ENCODE results near the gene SPSB1.

The SPSB1 gene

GRCh38 chr1:9292361-9293240 is at the start of gene SPSB1:
Gene SPSB1 (plus strand): TSS chr1:9292894. CDS start chr1:9355892, 62,998 bp downstream.
- Mint-ChIP-seq H3K27ac (ENCODE audit: low read depth) (no peak within 1 kb of the TSS), H3K4me1 (no peaks in the 10 kb centered on the region), H3K4me3 (peak within 1 kb of the TSS; percentile 61), H3K27me3 (no peaks in the 10 kb centered on the region), H3K9me3 (peaks cover 6% of the 10 kb centered on the region), H3K36me3 (ENCODE audit: insufficient read depth) (peaks cover 2% of the 10 kb centered on the region)
- DNase-seq (ENCODE audit: low spot score in 2 of 2): no peak
- peak; percentile 63 for ATAC-seq (replicated peaks; ENCODE audit: extremely low read depth, poor library complexity, severe bottlenecking)

DNA sequence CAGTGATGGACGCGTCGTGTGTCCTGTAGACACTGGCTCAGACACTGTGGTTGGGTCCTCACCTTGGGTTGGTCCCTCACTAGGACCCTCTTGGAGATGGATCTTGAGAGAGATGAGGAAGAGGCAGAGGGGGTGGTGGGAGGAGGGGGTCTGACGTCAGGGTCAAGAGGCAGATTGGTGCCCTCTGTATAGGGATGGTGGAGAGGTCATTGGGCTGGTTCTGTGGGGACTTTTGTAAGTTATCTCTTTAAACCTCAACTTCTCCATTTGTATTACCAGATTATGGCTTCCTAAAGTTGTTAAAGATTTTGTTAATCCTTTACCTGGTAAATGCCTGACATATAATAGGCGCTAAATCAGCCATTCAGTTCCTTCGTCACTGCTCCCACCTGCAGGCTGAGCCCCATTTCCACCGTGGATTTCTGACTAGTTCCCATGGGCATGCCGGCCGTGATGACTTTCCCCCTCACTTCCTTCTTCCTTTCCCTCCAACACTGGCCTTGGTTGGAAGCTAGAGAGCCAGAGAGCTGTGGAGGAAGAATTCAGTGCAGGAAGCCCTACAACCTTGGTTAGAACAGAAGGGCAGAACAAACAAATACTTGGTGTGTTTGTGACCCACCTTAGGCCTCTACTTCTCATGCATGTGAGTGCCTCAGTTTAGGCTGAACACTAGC is 49.5 kb upstream of the SPSB1 start:
- Mint-ChIP-seq H3K27me3 (no peaks in the 10 kb centered on the region), H3K36me3 (ENCODE audit: insufficient read depth) (peaks cover 9% of the 10 kb centered on the region), H3K4me1 (peaks cover 37% of the 10 kb centered on the region), H3K9me3 (no peaks in the 10 kb centered on the region), H3K27ac (ENCODE audit: low read depth) (no peak overlapping the region), H3K4me3 (no peak overlapping the region)
- no peak for DNase-seq (ENCODE audit: low spot score in 2 of 2)
- no peak for ATAC-seq (replicated peaks; ENCODE audit: extremely low read depth, poor library complexity, severe bottlenecking)

- no peak overlapping the region for H3K27ac Mint-ChIP-seq (ENCODE audit: low read depth)
- H3K27me3 Mint-ChIP-seq: no peaks in the 10 kb centered on the region
- no peak for ATAC-seq (replicated peaks; ENCODE audit: extremely low read depth, poor library complexity, severe bottlenecking)
- no peaks in the 10 kb centered on the region for H3K9me3 Mint-ChIP-seq
- H3K4me3 Mint-ChIP-seq: no peak overlapping the region
- peaks cover 10% of the 10 kb centered on the region for H3K36me3 Mint-ChIP-seq (ENCODE audit: insufficient read depth)
- no peak for DNase-seq (ENCODE audit: low spot score in 2 of 2)
- peaks cover 28% of the 10 kb centered on the region for H3K4me1 Mint-ChIP-seq
Observed at GRCh38 chr1:9244501-9245229, 48.0 kb upstream of the SPSB1 start.

- Mint-ChIP-seq H3K4me3 (no peak overlapping the region), H3K36me3 (ENCODE audit: insufficient read depth) (peaks cover 10% of the 10 kb centered on the region)
Observed at GRCh38 chr1:9245230-9245619, 47.5 kb upstream of the SPSB1 start.

DNA sequence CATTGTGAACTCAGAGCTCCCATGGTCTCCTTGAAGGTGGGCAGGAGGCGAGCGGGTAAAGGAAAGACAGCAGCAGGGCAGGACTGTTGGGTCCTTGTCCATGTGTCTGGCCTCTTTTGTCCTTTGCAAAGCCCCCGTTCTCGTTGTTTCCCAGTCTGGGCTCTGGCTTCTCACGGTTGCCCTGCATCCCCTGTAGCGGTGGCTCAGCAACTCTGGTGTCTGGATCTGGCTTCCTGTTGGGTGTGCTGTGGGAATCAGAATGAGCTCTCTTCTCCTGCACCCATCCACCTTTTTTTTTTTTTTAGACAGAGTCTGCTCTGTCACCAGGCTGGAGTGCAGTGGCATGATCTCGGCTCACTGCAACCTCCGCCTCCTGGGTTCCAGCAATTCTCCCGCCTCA is 47.0 kb upstream of the SPSB1 start:
- Mint-ChIP-seq H3K9me3 (no peaks in the 10 kb centered on the region), H3K4me3 (no peak overlapping the region), H3K27ac (ENCODE audit: low read depth) (no peak overlapping the region), H3K4me1 (peaks cover 20% of the 10 kb centered on the region), H3K36me3 (ENCODE audit: insufficient read depth) (peaks cover 10% of the 10 kb centered on the region), H3K27me3 (no peaks in the 10 kb centered on the region)
- DNase-seq (ENCODE audit: low spot score in 2 of 2): no peak
- no peak for ATAC-seq (replicated peaks; ENCODE audit: extremely low read depth, poor library complexity, severe bottlenecking)

More at GRCh38 chr1:9245230-9245619, 47.5 kb upstream of the SPSB1 start:
- no peaks in the 10 kb centered on the region for H3K27me3 Mint-ChIP-seq
- no peak overlapping the region for H3K27ac Mint-ChIP-seq (ENCODE audit: low read depth)
- H3K9me3 Mint-ChIP-seq: no peaks in the 10 kb centered on the region
- no peak for ATAC-seq (replicated peaks; ENCODE audit: extremely low read depth, poor library complexity, severe bottlenecking)
- DNase-seq (ENCODE audit: low spot score in 2 of 2): no peak
- peaks cover 24% of the 10 kb centered on the region for H3K4me1 Mint-ChIP-seq

DNA sequence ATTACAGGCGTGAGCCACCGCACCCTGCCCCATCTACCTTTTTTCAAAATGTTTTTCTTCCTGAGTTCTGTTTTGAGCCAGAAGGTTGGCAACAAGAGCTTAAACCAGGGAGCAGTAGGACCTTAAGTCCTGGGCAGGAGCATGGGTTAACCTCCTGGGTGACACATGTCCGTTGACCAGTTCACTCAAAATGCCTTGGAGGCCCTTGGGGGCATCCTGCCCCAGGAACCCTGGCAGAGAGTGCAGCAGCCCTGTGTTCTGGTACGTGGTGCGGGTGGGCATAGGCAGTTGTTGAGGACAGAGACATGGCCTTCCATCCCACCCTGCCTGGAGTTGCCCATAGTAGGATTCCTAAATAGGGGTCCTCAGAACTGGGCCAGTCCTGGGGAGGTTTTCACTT is 46.5 kb upstream of the SPSB1 start:
- Mint-ChIP-seq H3K27me3 (no peaks in the 10 kb centered on the region), H3K27ac (ENCODE audit: low read depth) (no peak overlapping the region), H3K36me3 (ENCODE audit: insufficient read depth) (peaks cover 10% of the 10 kb centered on the region), H3K4me1 (peaks cover 18% of the 10 kb centered on the region), H3K4me3 (no peak overlapping the region), H3K9me3 (no peaks in the 10 kb centered on the region)
- no peak for DNase-seq (ENCODE audit: low spot score in 2 of 2)
- no peak for ATAC-seq (replicated peaks; ENCODE audit: extremely low read depth, poor library complexity, severe bottlenecking)

DNA sequence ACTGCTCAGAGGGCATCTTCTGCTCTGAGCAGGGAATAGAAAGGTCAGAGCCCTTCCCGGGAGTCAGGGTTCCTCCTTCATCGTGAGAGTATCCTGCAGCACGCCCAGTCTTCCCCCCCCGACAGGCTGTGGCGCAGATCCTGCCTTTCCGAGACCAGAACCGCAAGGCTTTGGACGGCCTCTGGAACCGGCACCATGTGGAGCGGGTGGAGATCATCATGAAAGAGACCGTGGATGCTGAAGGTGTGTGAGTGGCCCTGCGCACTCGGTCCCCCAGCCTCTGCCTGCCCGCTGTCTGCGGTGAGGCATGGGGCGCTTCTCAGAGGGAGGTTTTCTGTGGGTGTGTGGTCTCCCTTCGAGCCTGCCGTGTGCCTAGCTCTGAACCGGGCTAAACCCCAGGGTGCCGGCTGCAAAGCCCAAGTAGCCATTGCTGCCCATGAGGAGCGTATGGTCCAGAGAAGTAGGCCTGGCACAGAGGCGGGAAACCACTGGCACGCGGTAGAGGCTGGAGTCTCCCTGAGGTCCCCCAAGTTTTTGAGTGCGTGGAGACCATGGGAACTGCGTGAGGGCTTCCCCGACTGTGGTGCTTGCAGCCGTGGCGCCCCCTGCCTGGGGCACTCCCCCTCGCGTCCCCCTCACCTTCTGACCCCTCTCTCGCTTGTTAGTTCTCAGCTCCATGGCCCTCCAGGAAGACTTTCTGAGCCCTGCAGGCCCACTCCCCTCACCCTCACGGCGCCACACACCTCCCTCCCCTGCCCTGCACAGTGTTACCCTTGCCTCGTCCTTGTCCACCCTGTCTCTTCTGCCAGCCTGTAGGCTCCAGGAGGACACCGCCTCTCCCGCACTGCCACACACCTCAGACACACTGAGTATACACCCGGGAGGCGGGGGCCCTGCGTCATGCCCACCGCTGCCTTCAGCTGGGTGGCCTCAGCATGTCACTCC is 45.6 kb upstream of the SPSB1 start:
- DNase-seq (ENCODE audit: low spot score in 2 of 2) (no peak), ATAC-seq (replicated peaks; ENCODE audit: extremely low read depth, poor library complexity, severe bottlenecking) (no peak)
- peaks cover 18% of the 10 kb centered on the region for H3K4me1 Mint-ChIP-seq
- H3K36me3 Mint-ChIP-seq (ENCODE audit: insufficient read depth): peaks cover 10% of the 10 kb centered on the region
- H3K27ac Mint-ChIP-seq (ENCODE audit: low read depth): no peak overlapping the region
- no peaks in the 10 kb centered on the region for H3K27me3 Mint-ChIP-seq
- H3K4me3 Mint-ChIP-seq: no peak overlapping the region
- no peaks in the 10 kb centered on the region for H3K9me3 Mint-ChIP-seq

DNA sequence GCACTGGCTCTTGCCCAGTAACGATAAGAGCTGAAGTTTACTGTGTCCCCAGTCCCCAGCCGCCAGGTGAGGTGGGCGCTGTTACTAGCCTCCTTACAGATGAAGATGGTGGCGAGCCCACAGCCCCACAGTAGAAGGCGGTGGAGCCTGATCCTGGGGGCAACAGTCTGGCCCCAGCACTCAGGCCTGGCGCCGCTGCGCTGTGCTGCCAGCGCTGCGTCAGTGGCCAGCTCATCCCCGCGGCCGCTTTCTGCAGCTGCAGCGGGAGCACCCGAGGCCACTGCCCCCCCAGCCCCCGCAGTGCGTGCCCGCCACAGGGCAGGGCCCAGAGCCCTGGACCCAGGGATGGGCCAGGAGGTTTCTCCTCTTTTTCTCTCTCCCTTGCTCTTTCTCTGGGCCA is 44.8 kb upstream of the SPSB1 start:
- Mint-ChIP-seq H3K9me3 (no peaks in the 10 kb centered on the region), H3K36me3 (ENCODE audit: insufficient read depth) (peaks cover 10% of the 10 kb centered on the region), H3K27ac (ENCODE audit: low read depth) (no peak overlapping the region), H3K27me3 (no peaks in the 10 kb centered on the region), H3K4me1 (peaks cover 17% of the 10 kb centered on the region), H3K4me3 (no peak overlapping the region)
- no peak for DNase-seq (ENCODE audit: low spot score in 2 of 2)
- no peak for ATAC-seq (replicated peaks; ENCODE audit: extremely low read depth, poor library complexity, severe bottlenecking)

DNA sequence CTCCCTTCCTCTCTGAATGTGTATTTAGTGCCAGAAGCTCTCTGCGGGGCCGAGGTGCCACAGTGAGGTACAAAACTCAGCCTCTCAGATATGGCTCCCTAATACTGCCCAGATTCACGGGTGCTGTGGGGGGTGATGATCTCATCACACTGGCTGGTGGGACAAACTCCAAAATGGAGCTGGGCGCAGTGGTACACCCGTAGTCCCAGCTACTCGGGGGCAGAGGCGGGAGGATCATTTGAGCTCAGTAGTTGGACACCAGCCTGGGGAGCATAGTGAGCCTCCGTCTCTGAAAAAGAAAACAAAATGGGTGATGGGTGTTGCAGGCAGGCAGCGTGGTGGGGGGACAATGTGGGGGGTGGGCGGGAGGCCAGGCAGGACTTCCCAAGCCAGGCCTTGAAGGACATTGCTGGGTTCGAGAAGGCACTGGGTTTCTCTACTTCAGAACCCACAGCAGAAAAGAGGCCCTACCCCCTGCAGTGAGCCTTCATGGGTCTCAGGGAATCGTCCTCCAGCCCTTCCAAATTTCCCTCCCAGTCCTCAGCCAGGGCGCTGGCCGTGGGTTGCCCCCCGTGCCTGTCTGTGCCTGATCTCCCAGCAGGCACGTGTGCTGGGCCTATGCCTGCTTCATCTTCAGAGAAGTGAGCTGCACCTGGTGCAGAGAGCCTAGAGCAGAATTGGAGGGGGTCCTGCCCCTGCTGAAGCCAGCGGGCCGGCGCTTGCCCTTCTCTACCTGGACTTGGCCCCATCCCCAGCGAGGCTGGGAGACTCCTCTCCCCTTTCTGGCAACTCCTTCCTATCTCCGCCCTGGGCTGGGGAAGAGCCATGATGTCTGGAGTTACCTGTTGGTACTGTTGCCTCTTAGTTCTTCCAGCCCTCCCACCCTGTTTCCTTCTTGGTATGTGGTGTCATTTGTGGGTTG is 44.1 kb upstream of the SPSB1 start:
- Mint-ChIP-seq H3K27me3 (no peaks in the 10 kb centered on the region), H3K4me3 (no peak overlapping the region), H3K4me1 (peaks cover 19% of the 10 kb centered on the region), H3K9me3 (no peaks in the 10 kb centered on the region), H3K27ac (ENCODE audit: low read depth) (no peak overlapping the region), H3K36me3 (ENCODE audit: insufficient read depth) (peaks cover 10% of the 10 kb centered on the region)
- DNase-seq (ENCODE audit: low spot score in 2 of 2) (no peak), ATAC-seq (replicated peaks; ENCODE audit: extremely low read depth, poor library complexity, severe bottlenecking) (no peak)

DNA sequence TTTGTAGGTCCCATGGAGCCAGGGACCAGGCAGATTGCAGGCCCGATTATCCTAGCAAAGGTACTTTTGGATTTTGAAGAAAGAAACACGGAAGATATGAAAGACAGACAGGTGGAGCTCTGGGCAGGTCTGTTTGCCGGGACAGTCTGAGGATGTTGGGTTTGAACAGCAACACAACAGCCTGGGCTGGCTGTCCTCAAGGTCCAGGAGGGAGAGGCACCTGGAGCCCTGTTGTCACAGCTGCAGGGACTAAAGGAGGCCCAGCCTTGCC is 43.5 kb upstream of the SPSB1 start:
- no peak overlapping the region for H3K4me3 Mint-ChIP-seq
- H3K9me3 Mint-ChIP-seq: no peaks in the 10 kb centered on the region
- H3K36me3 Mint-ChIP-seq (ENCODE audit: insufficient read depth): peaks cover 10% of the 10 kb centered on the region
- ATAC-seq (replicated peaks; ENCODE audit: extremely low read depth, poor library complexity, severe bottlenecking): no peak
- DNase-seq (ENCODE audit: low spot score in 2 of 2): no peak
- H3K27me3 Mint-ChIP-seq: no peaks in the 10 kb centered on the region
- no peak overlapping the region for H3K27ac Mint-ChIP-seq (ENCODE audit: low read depth)
- peaks cover 25% of the 10 kb centered on the region for H3K4me1 Mint-ChIP-seq

- no peak overlapping the region for H3K27ac Mint-ChIP-seq (ENCODE audit: low read depth)
- no peaks in the 10 kb centered on the region for H3K9me3 Mint-ChIP-seq
- no peak overlapping the region for H3K4me3 Mint-ChIP-seq
- ATAC-seq (replicated peaks; ENCODE audit: extremely low read depth, poor library complexity, severe bottlenecking): no peak
- H3K4me1 Mint-ChIP-seq: peaks cover 27% of the 10 kb centered on the region
- peaks cover 9% of the 10 kb centered on the region for H3K36me3 Mint-ChIP-seq (ENCODE audit: insufficient read depth)
- no peaks in the 10 kb centered on the region for H3K27me3 Mint-ChIP-seq
- no peak for DNase-seq (ENCODE audit: low spot score in 2 of 2)
Observed at GRCh38 chr1:9249534-9250410, 42.9 kb upstream of the SPSB1 start.

Measured in central memory CD8-positive, alpha-beta T cell (primary cell).